GM12878 (cell line): Measurements from ENCODE around the gene IL16. TPM values are rescaled to one million over a fixed set of nuclear protein-coding genes. Genes with fewer than 3 reads are reported as not detected.

Source experiments
- ATAC-seq: fragments of 200-7000 bp; cut with Tn5 transposase; 3 replicates; pipeline ENCODE4 v1.9.1; 2020; ENCODE audit warnings: mild to moderate bottlenecking, moderate library complexity
- BruUV-seq: library from RNA; stranded (reverse); fragments of 400-500 nt; replicated peaks from 2 replicates; lab custom pipeline; 2021; lab: Mats Ljungman, UMichigan
- CTCF ChIA-PET: fragments of 300-600 bp; sonication (Branson Sonifier 250); formaldehyde crosslinking; extraction: SDS; loops from one replicate; lab custom pipeline; 2021; ENCODE audit warnings: inconsistent platforms; lab: Yijun Ruan, JAX
- POLR2A ChIA-PET: fragments of 350-600 bp; formaldehyde crosslinking; extraction: SDS; loops from one replicate; lab custom pipeline; 2021; ENCODE audit warnings: inconsistent platforms; lab: Charles Lee
- RAD21 ChIA-PET: fragments of 300-600 bp; sonication (Branson Sonifier 250); formaldehyde crosslinking; loops from one replicate; lab custom pipeline; 2023; ENCODE audit warnings: antibody characterized with exemption; ENCODE audit not compliant: unreplicated experiment; lab: Charles Lee
- SMC1A ChIA-PET: fragments of 300-600 bp; sonication (Branson Sonifier 250); formaldehyde crosslinking; loops from one replicate; lab custom pipeline; 2023; ENCODE audit not compliant: unreplicated experiment, uncharacterized antibody; lab: Charles Lee
- DNase-seq: peaks from one replicate; pipeline ENCODE4 v3.0.0-alpha.2; 2011; ENCODE audit warnings: low read depth, low spot score
- FAIRE-seq: peaks from 3 replicates; lab custom pipeline; 2011; peaks lifted over from hg19 to GRCh38; lab: Jason Lieb, UNC
- H2AFZ ChIP-seq: 2 replicates; pipeline ENCODE4 v1.6.0; 2011; ENCODE audit warnings: low read depth, low read length, control low read depth; ENCODE audit not compliant: control insufficient read depth
- H3K27ac ChIP-seq: 2 replicates; pipeline ENCODE4 v1.5.1; 2011; ENCODE audit warnings: control low read depth; ENCODE audit not compliant: control insufficient read depth, insufficient read depth
- H3K27me3 ChIP-seq, 2 experiments: replicated peaks in 1 of 2; 2 replicates each; pipeline versions ENCODE4 v1.6.0 to v1.6.1; 2011; ENCODE audit warnings: low read length in 1 of 2; ENCODE audit not compliant: control insufficient read depth in 2 of 2, insufficient read depth in 2 of 2
- H3K36me3 ChIP-seq, 2 experiments: 2 replicates each; pipeline ENCODE4 v1.5.1; 2011; ENCODE audit warnings: low read length in 1 of 2; ENCODE audit not compliant: control insufficient read depth in 2 of 2, insufficient read depth in 2 of 2
- H3K4me1 ChIP-seq: 2 replicates; pipeline ENCODE4 v1.6.1; 2011; ENCODE audit warnings: mild to moderate bottlenecking, low read length, moderate library complexity, mixed read lengths; ENCODE audit not compliant: control insufficient read depth, insufficient read depth
- H3K4me2 ChIP-seq: 2 replicates; pipeline ENCODE4 v1.6.0; 2011; ENCODE audit warnings: control low read depth; ENCODE audit not compliant: control insufficient read depth, insufficient read depth
- H3K4me3 ChIP-seq: fragments of 200-600 bp; sonication (generic); 2 replicates; pipeline ENCODE4 v1.5.1; 2016
- H3K79me2 ChIP-seq: 2 replicates; pipeline ENCODE4 v1.6.0; 2011; ENCODE audit warnings: low read length; ENCODE audit not compliant: control insufficient read depth, insufficient read depth
- H3K9ac ChIP-seq: 2 replicates; pipeline ENCODE4 v1.8.0; 2011; ENCODE audit warnings: low read length, control low read depth, mixed read lengths; ENCODE audit not compliant: control insufficient read depth, insufficient read depth
- H3K9me3 ChIP-seq: replicated peaks from 3 replicates; pipeline ENCODE4 v1.5.1; 2011; ENCODE audit warnings: mild to moderate bottlenecking, low read length; ENCODE audit not compliant: control insufficient read depth, insufficient read depth
- H4K20me1 ChIP-seq: 2 replicates; pipeline ENCODE4 v1.6.0; 2011; ENCODE audit not compliant: control insufficient read depth, insufficient read depth
- CHD4 ChIP-seq: fragments of 200-600 bp; sonication (generic); IDR thresholded peaks from 2 replicates; pipeline ENCODE4 v1.6.1; 2016; ENCODE audit warnings: mild to moderate bottlenecking
- HDAC6 ChIP-seq: fragments of 200-600 bp; sonication (generic); IDR thresholded peaks from one replicate; pipeline ENCODE4 v1.8.0; 2017; ENCODE audit warnings: antibody characterized with exemption; ENCODE audit not compliant: unreplicated experiment
- POLR2A ChIP-seq: IDR thresholded peaks from 2 replicates; pipeline ENCODE4 v1.6.1; 2011; ENCODE audit warnings: low read depth, mild to moderate bottlenecking, low read length
- POU2F2 ChIP-seq: IDR thresholded peaks from 3 replicates; pipeline ENCODE4 v1.6.1; 2011; ENCODE audit warnings: low read depth, mild to moderate bottlenecking, low read length, borderline replicate concordance
- RAD21 ChIP-seq: IDR thresholded peaks from 2 replicates; pipeline ENCODE4 v1.6.1; 2011; ENCODE audit warnings: mild to moderate bottlenecking, low read depth, low read length, moderate library complexity; ENCODE audit not compliant: insufficient read depth
- TBL1XR1 ChIP-seq: IDR thresholded peaks from 2 replicates; pipeline ENCODE4 v1.6.1; 2012; ENCODE audit warnings: low read depth, low read length, improper control_type of control experiment
- YBX1 ChIP-seq: fragments of 450-650 bp; IDR thresholded peaks from 2 replicates; pipeline ENCODE4 v1.6.1; 2016; ENCODE audit warnings: antibody characterized with exemption
- ZNF24 ChIP-seq: fragments of 450-650 bp; IDR thresholded peaks from 2 replicates; pipeline ENCODE4 v1.6.1; 2017; ENCODE audit warnings: antibody characterized with exemption, mild to moderate bottlenecking
- ZNF384 ChIP-seq: IDR thresholded peaks from 2 replicates; pipeline ENCODE4 v1.6.1; 2012; ENCODE audit warnings: low read depth, mild to moderate bottlenecking, low read length, improper control_type of control experiment, borderline replicate concordance
- WGBS: methylation state at CpG from one replicate; pipeline ENCODE4 v1.1.6; 2016; ENCODE audit warnings: low lambda C conversion rate; ENCODE audit not compliant: insufficient replicate concordance, insufficient coverage; ENCODE audit errors: missing lambda C conversion rate; 5-methylcytosine and 5-hydroxymethylcytosine counted together
- in situ Hi-C: fragments of 300-500 bp; cut with MboI; formaldehyde crosslinking; loops from 9 replicates; pipeline ENCODE4 v1.14.3; 2018; ENCODE audit warnings: mixed read lengths
- intact Hi-C: fragments of 100-400 bp; cut with micrococcal nuclease; formaldehyde crosslinking; loops from one replicate; pipeline ENCODE4 v1.14.2; 2022; ENCODE audit not compliant: unreplicated experiment
- polyA plus RNA-seq, 11 experiments: library from polyadenylated mRNA; depleted of rRNA in 4 of 11; unstranded in 6 of 11; stranded (reverse) in 5 of 11; fragments of >200 nt; fragmentation: Nextera tagmentation in 4 of 11; fragmentation: Illumina TruSeq in 1 of 11; extraction: Ambion mirVana in 4 of 11; extraction: Trizol in 1 of 11; gene quantifications; 1 replicate in 1 of 11; 2 replicates in 10 of 11; pipeline versions ENCODE4 v1.2.1 to v1.2.3, GENCODE V29; 2011 to 2016; ENCODE audit warnings: inconsistent platforms in 2 of 11, missing spikeins in 2 of 11, low read depth in 1 of 11
- total RNA-seq, 4 experiments: library from RNA; depleted of rRNA in 3 of 4; stranded (reverse); fragments of >200 nt in 3 of 4; fragmentation: Illumina TruSeq in 1 of 4; extraction: Trizol in 1 of 4; gene quantifications; 2 replicates each; pipeline versions ENCODE4 v1.2.1 to v1.2.3, GENCODE V29; 2013 to 2021
- TF ChIP-seq, protein P1 (sequence below): IDR thresholded peaks from 2 replicates; pipeline ENCODE4 v1.6.1; 2011; ENCODE audit warnings: low read depth, low read length, improper control_type of control experiment, borderline replicate concordance
- TF ChIP-seq, protein P2 (sequence below): IDR thresholded peaks from 2 replicates; pipeline ENCODE4 v1.6.1; 2012; ENCODE audit warnings: mild to moderate bottlenecking, low read depth, low read length

IL16 gene
- total and polyA plus RNA-seq, 10 of the 15 experiments (the other 5 are each of a cell fraction or from before 2014, with no cell fraction given), result 21.7 to 206 (median 44.5) TPM

DNA sequence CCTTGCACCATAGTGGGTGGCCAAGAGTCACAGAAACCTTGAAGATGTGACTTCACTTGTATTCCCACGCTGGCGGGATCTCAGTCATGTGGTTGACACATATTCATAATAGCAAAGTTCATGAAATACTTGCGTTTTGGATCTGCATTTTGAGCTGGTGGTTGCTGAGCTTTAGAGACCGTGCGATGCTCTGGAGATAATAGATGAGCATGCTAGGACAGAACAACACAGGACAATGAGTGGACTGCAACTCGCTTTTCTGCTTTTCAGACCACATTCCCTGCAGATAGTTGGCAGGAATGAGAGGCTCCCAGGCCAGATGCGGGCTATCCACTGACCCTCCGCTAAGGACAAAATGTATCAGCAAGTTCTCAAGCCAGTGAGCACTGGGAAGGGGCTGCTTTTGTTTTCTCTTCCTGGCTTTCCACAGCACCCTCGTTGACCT is 141.1 kb downstream of the IL16 start:
- H3K27me3 ChIP-seq, result no peaks in the 10 kb centered on the region
- POLR2A ChIA-PET, result interaction anchor here (1.3 kb wide), 1 partner anchor 62 kb away, joined by 4 read pairs; no protein-coding TSS in a partner anchor
- ATAC-seq (no peak), DNase-seq (no peak)
- 83% methylated on average over 9 of the region's 9 CpGs for WGBS
- CTCF ChIA-PET, result interaction anchor here (0.7 to 11.3 kb wide), 13 partner anchors 8 to 230 kb away, joined by 3 to 242 read pairs (median 7); partner anchors contain the start of gene STARD5
- SMC1A ChIA-PET, result interaction anchor here (1.0 to 6.1 kb wide), 9 partner anchors 11 to 182 kb away, joined by 3 to 122 read pairs (median 10); no protein-coding TSS in a partner anchor
- RAD21 ChIA-PET, result interaction anchor here (2.3 to 9.2 kb wide), 3 partner anchors 46 to 72 kb away, joined by 7 to 137 read pairs (median 19); no protein-coding TSS in a partner anchor
- no peaks in the 10 kb centered on the region for H3K9me3 ChIP-seq
- intact Hi-C loops, result loop anchor here (5.0 kb wide), 1 partner anchor 65 kb away; no protein-coding TSS in a partner anchor
- H3K4me1 ChIP-seq, result no peaks in the 10 kb centered on the region; the same call in 1 of the 2 replicates
- no peak overlapping the region for H3K9ac ChIP-seq
- in situ Hi-C loops, result no loop called here
- TF ChIP-seq CHD4, result no peak
- TF ChIP-seq POU2F2, result no peak
- no peak for TF ChIP-seq TBL1XR1
- TF ChIP-seq POLR2A, result no peak
- TF ChIP-seq, all 136 proteins: peak for 0
- no peak overlapping the region for H3K4me3 ChIP-seq
- no peak for FAIRE-seq
- no peaks in the 10 kb centered on the region for H4K20me1 ChIP-seq
- H3K36me3 ChIP-seq, result no peaks in the 10 kb centered on the region
- no peak overlapping the region for H3K4me2 ChIP-seq
- no peaks in the 10 kb centered on the region for H3K79me2 ChIP-seq
- H3K27ac ChIP-seq, result no peak overlapping the region
- BruUV-seq, result no TSS peak
- no peak overlapping the region for H2AFZ ChIP-seq

DNA sequence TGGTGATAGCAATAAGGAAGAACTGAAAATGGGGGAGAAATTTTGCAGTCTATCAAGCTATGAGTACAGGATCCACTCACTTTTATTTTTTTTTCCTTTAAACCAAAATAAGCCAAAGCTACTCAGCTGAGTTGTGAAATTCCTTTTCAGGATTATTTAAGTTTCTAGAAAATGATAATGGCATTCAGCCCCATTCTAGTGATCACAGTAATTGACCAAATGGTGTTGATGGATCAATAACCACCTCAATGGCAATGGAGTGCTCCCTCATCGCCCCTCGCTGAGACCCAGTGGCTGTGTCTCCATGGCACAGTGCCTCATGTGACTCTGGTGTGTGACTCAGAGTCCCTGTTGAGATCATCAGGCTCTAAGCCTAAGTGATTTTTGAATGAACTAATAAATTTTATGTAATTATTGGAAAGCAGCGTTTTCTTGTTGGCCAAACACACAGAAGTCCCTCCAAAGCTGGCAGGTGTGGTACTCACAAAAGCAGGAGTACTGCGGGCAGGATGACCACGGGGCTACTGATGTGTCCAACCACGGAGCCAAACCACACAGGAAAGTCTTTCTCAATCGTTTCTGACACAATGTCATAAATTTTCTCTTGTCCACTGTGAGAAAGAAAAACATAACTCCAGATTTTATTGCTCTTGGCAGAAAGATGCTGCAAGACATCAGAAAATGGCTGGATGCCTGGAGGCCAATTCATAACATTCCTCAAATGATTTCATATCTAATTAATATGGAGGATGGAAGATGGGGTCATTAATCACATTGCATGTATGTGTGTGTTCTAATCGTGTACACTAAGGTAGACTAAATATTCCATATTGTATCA is 141.7 kb downstream of the IL16 start:
- Histone ChIP-seq H3K4me1 (no peaks in the 10 kb centered on the region; the same call in 1 of the 2 replicates), H3K27me3 (no peaks in the 10 kb centered on the region), H4K20me1 (no peaks in the 10 kb centered on the region), H3K79me2 (no peaks in the 10 kb centered on the region), H2AFZ (no peak overlapping the region), H3K4me2 (no peak overlapping the region), H3K4me3 (no peak overlapping the region), H3K9ac (no peak overlapping the region), H3K9me3 (no peaks in the 10 kb centered on the region), H3K27ac (no peak overlapping the region), H3K36me3 (no peaks in the 10 kb centered on the region)
- ATAC-seq, result no peak
- ChIA-PET RAD21 (interaction anchor here (2.3 to 9.2 kb wide), 3 partner anchors 47 to 72 kb away, joined by 7 to 137 read pairs (median 19); no protein-coding TSS in a partner anchor), SMC1A (interaction anchor here (0.7 to 6.1 kb wide), 8 partner anchors 12 to 143 kb away, joined by 3 to 122 read pairs (median 12); no protein-coding TSS in a partner anchor), POLR2A (interaction anchor here (1.3 kb wide), 1 partner anchor 63 kb away, joined by 4 read pairs; no protein-coding TSS in a partner anchor), CTCF (interaction anchor here (0.7 to 11.3 kb wide), 8 partner anchors 14 to 231 kb away, joined by 3 to 242 read pairs (median 10); partner anchors contain the start of gene STARD5)
- intact Hi-C loops, result loop anchor here (5.0 kb wide), 1 partner anchor 64 kb away; no protein-coding TSS in a partner anchor
- no peak for FAIRE-seq
- no peak for DNase-seq
- BruUV-seq, result no TSS peak
- in situ Hi-C loops, result no loop called here
- WGBS, result 49% methylated on average over 8 of the region's 8 CpGs
- TF ChIP-seq, protein P1, sequence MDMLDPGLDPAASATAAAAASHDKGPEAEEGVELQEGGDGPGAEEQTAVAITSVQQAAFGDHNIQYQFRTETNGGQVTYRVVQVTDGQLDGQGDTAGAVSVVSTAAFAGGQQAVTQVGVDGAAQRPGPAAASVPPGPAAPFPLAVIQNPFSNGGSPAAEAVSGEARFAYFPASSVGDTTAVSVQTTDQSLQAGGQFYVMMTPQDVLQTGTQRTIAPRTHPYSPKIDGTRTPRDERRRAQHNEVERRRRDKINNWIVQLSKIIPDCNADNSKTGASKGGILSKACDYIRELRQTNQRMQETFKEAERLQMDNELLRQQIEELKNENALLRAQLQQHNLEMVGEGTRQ, result no peak
- TF ChIP-seq RAD21, result no peak
- TF ChIP-seq YBX1, result no peak
- no peak for TF ChIP-seq ZNF384
- no peak for TF ChIP-seq HDAC6
- TF ChIP-seq, protein P2, sequence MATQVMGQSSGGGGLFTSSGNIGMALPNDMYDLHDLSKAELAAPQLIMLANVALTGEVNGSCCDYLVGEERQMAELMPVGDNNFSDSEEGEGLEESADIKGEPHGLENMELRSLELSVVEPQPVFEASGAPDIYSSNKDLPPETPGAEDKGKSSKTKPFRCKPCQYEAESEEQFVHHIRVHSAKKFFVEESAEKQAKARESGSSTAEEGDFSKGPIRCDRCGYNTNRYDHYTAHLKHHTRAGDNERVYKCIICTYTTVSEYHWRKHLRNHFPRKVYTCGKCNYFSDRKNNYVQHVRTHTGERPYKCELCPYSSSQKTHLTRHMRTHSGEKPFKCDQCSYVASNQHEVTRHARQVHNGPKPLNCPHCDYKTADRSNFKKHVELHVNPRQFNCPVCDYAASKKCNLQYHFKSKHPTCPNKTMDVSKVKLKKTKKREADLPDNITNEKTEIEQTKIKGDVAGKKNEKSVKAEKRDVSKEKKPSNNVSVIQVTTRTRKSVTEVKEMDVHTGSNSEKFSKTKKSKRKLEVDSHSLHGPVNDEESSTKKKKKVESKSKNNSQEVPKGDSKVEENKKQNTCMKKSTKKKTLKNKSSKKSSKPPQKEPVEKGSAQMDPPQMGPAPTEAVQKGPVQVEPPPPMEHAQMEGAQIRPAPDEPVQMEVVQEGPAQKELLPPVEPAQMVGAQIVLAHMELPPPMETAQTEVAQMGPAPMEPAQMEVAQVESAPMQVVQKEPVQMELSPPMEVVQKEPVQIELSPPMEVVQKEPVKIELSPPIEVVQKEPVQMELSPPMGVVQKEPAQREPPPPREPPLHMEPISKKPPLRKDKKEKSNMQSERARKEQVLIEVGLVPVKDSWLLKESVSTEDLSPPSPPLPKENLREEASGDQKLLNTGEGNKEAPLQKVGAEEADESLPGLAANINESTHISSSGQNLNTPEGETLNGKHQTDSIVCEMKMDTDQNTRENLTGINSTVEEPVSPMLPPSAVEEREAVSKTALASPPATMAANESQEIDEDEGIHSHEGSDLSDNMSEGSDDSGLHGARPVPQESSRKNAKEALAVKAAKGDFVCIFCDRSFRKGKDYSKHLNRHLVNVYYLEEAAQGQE, result no peak
- no peak for TF ChIP-seq ZNF24
